ENCODE data around the gene ERAL1.

The ERAL1 gene

GRCh38 chr17:28864991-28865849 lies 10.4 kb downstream of the ERAL1 start:
- TF ChIP-seq GATA2 (IDR thresholded peaks at IDR 0.05; ENCODE audit: low read depth, low read length) (no peak), GATA3 (IDR thresholded peaks at IDR 0.05; ENCODE audit: low read depth, low read length) (no peak)

- no peak for TF ChIP-seq GATA3 (IDR thresholded peaks at IDR 0.05; ENCODE audit: low read depth, low read length)
- no peak for TF ChIP-seq GATA2 (IDR thresholded peaks at IDR 0.05; ENCODE audit: low read depth, low read length)
Measured at GRCh38 chr17:28865946-28866752, 11.3 kb downstream of the ERAL1 start.

GRCh38 chr17:28867276-28867675 lies 12.5 kb downstream of the ERAL1 start:
- no peak for TF ChIP-seq GATA2 (IDR thresholded peaks at IDR 0.05; ENCODE audit: low read depth, low read length)
- TF ChIP-seq GATA3 (IDR thresholded peaks at IDR 0.05; ENCODE audit: low read depth, low read length), result no peak

GRCh38 chr17:28871056-28871579 lies 16.3 kb downstream of the ERAL1 start:
- no peak for TF ChIP-seq GATA3 (IDR thresholded peaks at IDR 0.05; ENCODE audit: low read depth, low read length)
- TF ChIP-seq GATA2 (IDR thresholded peaks at IDR 0.05; ENCODE audit: low read depth, low read length), result no peak

- TF ChIP-seq GATA2 (IDR thresholded peaks at IDR 0.05; ENCODE audit: low read depth, low read length), result no peak
- TF ChIP-seq GATA3 (IDR thresholded peaks at IDR 0.05; ENCODE audit: low read depth, low read length), result no peak
Measured at GRCh38 chr17:28873839-28874238, 19.0 kb downstream of the ERAL1 start.

- no peak for TF ChIP-seq GATA3 (IDR thresholded peaks at IDR 0.05; ENCODE audit: low read depth, low read length)
- no peak for TF ChIP-seq GATA2 (IDR thresholded peaks at IDR 0.05; ENCODE audit: low read depth, low read length)
Measured at GRCh38 chr17:28874750-28875149, 19.9 kb downstream of the ERAL1 start.

- TF ChIP-seq GATA2 (IDR thresholded peaks at IDR 0.05; ENCODE audit: low read depth, low read length) (no peak), GATA3 (IDR thresholded peaks at IDR 0.05; ENCODE audit: low read depth, low read length) (no peak)
Measured at GRCh38 chr17:28875848-28876550, 21.2 kb downstream of the ERAL1 start.

- no peak for TF ChIP-seq GATA3 (IDR thresholded peaks at IDR 0.05; ENCODE audit: low read depth, low read length)
Measured at GRCh38 chr17:28878158-28878910, 23.5 kb downstream of the ERAL1 start.

GRCh38 chr17:28878981-28879380 lies 24.2 kb downstream of the ERAL1 start:
- TF ChIP-seq GATA2 (IDR thresholded peaks at IDR 0.05; ENCODE audit: low read depth, low read length), result no peak
- no peak for TF ChIP-seq GATA3 (IDR thresholded peaks at IDR 0.05; ENCODE audit: low read depth, low read length)

GRCh38 chr17:28879886-28880571 lies 25.2 kb downstream of the ERAL1 start:
- no peak for TF ChIP-seq GATA2 (IDR thresholded peaks at IDR 0.05; ENCODE audit: low read depth, low read length)

- TF ChIP-seq GATA3 (IDR thresholded peaks at IDR 0.05; ENCODE audit: low read depth, low read length), result no peak
- no peak for TF ChIP-seq GATA2 (IDR thresholded peaks at IDR 0.05; ENCODE audit: low read depth, low read length)
Measured at GRCh38 chr17:28880572-28880945, 25.7 kb downstream of the ERAL1 start.

GRCh38 chr17:28881533-28882056 lies 26.8 kb downstream of the ERAL1 start:
- no peak for TF ChIP-seq GATA2 (IDR thresholded peaks at IDR 0.05; ENCODE audit: low read depth, low read length)
- no peak for TF ChIP-seq GATA3 (IDR thresholded peaks at IDR 0.05; ENCODE audit: low read depth, low read length)

All from SH-SY5Y (cell line).